ENCODE measurements around the gene PKD1. TPM values are rescaled to one million over a fixed set of nuclear protein-coding genes. Genes with fewer than 3 reads are reported as not detected.

The PKD1 gene
- polyA plus RNA-seq, 1 donor: 82.5 TPM

DNA sequence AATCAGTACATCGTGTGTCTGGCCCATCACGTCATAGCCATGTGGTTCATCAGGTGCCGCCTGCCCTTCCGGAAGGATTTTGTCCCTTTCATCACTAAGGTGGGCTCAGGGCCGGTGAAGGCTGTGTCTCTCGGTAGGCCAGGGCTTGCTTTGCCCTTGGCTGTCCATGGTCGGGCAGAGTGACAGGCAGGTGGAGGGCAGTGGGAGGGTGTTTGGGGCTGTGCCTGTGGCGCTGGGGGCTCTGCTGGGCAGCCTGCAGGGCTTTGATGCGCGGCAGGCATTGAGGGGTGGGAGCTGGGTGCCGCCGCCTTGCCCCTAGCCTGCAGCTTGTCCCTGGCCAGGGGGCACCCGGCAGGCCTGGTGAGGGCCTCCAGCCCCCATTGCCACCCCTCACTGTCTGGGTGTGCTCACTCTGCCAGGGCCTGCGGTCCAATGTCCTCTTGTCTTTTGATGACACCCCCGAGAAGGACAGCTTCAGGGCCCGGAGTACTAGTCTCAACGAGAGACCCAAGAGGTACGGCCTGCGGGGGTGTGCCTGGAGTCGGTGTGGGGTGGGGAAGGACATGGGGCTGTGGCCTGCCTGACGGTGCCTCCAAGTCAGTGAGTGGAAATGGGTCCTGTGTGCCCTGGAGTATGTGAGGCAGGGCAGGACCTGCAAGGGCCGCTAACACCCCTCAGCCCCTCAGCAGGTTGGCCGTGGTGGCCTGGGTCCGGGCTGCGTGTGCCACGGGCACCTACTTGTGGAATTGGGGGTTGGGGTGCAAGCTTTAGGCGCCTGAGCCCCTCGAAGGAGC lies 59.4 kb downstream of the PKD1 start:
- no peak for DNase-seq

DNA sequence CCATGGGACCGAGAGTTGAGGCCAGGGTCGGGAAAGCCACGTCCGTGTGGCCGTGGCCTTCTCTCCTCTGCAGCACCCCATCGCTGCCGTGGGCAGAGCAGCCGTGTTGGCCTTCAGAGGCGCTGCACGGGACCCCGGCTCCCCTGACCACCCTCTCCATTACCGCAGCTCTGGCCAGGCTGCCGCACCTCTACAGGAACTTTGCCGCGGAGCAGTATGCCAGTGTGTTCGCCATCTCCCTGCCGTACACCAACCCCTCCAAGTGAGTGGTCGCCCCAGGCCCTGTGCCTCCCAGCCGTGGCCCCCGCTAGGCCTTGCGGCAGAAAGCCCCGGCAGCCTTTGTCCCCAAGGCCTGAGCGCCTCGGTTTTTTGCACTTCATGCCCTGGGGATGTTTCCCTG lies 60.1 kb downstream of the PKD1 start:
- DNase-seq: no peak

DNA sequence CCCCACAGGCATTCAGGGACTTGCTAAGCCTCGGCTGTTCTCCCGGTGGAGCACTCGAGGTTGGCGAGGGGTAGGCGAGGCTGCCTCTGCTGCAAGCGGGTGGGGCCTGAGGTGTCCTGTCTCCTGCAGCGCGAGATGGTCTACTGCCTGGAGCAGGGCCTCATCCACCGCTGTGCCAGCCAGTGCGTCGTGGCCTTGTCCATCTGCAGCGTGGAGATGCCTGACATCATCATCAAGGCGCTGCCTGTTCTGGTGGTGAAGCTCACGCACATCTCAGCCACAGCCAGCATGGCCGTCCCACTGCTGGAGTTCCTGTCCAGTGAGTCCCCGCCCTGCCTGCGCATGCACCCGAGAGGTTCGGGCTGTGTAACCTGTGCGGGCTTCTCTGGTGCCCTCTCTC lies 61.6 kb downstream of the PKD1 start:
- DNase-seq: no peak

DNA sequence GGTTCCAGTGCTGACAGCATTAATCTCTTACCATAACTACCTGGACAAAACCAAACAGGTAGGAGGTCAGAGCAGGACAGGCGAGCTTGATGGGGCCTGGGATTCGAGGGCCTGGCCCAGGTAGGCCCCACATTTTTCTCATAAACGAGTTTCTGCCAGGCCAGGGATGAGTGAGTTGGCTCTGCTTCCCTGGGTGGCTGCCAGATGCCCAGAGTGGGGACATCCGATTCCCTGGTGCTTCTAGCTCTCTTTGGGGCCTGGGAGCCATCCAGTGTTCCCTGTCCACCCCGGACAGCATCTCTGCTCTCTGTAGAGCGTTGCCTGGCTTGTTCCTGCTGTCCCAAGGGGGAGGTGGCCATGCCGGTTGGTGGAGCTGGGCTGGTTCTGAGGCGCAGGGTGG lies 62.8 kb downstream of the PKD1 start:
- no peak for DNase-seq

DNA sequence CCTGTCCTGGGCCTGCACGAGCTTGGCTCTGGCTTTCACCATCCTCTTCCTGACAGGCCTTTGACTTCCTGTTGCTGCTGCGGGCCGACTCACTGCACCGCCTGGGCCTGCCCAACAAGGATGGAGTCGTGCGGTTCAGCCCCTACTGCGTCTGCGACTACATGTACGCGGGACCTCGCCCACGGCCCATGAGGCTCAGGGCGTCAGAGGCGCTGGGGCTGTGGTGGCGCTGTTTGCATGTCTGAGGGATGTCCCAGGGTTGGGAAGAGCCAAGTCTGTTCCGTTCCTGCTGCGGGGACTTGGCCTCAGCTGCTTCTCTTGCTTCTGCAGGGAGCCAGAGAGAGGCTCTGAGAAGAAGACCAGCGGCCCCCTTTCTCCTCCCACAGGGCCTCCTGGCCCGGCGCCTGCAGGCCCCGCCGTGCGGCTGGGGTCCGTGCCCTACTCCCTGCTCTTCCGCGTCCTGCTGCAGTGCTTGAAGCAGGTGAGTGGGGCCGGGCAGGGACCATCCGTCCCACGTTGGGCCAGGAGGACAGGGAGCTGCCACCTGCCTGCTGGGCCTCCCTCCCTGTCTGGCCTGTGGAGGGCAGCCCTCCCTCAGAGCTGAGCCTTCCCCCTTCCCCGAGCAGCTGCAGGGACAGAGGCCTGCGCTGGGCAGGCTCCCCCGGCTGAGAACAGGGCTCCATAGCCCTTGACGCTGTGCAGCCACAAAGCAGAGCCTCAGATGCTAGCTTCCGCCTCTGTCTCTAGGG lies 64.1 kb downstream of the PKD1 start:
- DNase-seq: no peak

DNA sequence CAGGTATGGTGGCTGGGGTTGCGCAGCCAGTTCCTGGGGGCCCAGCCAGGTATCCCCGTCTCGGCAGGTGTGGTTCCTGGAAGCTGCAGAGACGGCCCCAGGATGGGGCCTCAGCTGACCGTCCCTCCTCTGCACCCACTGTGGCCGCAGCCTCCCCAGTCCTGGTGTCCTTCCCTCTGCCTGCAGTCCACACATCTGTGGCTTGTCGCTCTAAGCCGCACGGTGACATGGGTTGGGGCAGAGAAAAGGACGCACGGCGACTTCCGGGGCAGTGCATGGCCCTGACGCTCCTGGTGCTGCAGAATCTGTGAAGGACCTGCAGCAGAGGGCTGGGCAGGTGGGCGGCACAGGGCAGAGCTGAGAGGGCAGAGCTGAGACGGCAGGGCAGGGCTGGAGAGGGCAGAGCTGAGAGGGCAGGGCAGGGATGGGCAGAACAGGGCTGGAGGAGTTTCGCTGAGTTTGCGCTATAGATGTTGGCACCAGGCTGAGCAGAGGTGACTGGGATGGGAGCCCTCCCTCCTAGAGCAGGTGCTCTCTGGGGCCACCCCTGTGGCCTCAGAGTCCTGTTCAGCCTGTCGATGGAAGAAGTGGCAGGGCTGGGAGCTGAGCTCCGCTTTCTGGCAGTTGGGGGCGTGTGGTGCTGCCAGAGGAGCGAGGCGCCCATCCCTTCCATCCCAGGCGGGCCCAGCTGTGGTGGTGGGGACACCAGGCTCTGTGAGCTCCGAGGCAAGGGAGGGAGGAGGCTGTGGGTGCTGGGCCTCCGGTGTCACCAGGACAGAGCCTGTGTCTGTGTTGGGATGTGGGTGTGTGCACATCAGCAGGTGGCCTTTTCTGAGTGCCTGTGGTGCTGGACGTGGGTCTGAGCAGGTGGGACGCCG lies 64.9 kb downstream of the PKD1 start:
- no peak for DNase-seq

DNA sequence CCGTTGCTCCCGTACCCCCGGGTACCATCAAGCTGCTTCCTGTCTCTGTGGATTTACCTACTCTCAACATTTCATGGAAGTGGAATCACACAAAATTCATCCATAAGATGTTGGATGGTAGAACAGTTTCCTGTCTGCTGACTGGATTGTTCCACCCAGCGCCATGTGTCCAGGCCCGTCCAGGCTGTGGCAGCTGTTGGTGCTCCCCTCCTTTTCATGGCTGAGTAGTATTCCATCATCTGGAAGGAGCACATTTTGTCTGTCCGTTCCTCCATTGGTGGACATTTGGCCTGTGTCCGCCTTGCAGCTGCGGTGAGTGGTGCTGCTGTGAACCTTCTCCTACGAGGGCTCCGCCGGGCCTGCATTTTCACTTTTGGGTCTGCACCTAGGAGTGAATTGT lies 69.6 kb downstream of the PKD1 start:
- DNase-seq: no peak

DNA sequence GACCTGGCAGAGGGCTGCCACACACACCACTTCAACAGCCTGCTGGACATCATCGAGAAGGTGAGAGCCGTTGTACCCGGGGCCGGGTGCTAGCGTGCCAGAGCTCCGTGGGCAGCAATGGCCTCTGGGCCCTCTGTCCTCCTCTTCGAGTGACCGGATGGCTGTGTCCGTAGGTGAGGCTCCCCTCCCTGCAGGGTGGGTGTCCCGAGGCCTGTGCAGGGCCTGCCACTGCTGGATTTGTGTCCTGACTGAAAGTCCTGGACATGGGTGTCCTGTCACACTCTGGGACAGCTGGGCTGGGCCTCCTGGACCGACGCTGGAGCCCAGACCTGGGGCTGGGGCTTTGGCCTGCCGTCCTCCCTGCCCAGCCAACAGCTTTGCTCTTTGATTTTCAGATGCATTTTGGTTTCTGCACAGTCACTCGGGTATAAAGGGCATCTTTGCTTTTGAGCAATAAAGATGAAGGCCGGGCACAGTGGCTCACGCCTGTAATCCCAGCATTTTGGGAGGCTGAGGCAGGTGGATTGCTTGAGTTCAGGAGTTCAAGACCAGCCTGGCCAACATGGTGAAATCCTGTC lies 71.2 kb downstream of the PKD1 start:
- DNase-seq: no peak

DNA sequence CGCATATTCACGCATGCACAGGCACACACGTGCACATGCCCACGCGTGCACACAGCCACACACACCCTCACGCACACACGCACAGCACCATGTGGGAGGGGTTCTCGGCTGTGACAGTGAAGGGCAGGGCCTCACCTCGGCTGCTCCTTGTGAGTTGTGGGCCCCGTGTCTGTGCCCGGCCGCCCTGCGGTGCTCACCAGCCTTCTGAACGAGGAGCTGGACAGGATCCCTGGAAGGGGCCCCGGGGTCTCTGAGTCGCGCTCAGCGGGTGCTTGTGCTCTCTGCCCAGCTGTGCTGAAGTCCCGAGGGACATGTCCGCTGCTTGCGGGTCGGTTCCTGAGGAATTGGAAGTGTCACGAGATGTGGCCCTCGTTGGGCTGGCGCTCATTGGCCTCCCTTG lies 71.8 kb downstream of the PKD1 start:
- no peak for DNase-seq

DNA sequence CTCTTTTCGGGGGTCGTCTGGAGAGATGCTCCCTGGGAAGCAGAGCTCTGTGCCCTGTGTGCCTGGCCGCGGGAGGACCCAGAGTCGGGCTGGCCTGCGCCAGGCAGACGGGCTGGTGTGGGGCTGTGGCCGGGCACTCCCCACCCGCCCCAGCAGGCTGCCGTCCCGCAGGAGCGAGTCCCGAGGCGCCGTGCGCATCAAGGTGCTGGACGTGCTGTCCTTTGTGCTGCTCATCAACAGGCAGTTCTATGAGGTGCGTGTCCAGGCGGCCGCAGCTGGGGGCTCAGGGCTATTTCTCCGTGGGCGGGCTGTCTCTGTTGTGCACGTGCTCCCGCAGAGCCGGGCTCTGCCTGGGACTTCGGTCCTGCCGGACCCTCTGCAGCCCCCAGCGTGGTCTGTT lies 72.9 kb downstream of the PKD1 start:
- no peak for DNase-seq

DNA sequence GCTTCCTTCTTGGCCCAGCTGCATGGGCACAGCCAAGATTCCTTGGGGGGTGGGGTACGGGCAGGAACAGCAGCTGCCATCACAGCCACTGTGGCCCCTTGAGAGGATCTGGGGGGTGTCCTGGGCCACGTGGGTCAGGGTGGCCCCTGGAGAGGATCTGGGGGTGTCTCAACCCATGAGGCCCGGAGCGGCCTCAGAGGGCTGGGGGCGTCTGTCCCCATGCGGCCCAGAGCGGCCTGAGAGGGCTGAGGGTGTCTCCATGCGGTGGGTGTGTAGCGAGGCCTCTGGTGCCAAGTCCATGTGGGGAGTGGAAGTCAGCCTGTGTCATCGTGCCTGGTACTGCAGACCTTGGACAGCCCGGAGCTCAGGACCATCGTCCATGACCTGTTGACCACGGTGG lies 74.2 kb downstream of the PKD1 start:
- DNase-seq: no peak

DNA sequence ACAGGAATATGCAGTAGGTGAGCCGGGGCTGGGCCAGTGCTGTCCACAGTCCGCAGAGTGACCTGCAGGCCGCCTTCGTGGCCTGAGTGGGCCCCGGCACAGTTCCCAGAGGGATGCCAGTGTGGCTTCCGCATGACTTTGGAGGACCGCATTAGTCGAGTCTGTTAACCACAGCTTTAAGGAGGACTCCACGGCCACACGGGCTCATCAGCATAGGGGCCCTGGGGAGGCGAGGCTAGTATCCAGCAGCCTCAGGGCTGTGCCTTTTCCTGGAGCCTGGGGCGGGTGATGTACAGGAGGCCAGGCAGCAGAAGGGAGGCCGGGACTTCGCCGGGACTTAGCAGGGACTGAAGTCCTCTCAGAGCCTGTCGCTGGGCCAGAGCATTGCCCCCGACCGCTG lies 74.7 kb downstream of the PKD1 start:
- DNase-seq: no peak

DNA sequence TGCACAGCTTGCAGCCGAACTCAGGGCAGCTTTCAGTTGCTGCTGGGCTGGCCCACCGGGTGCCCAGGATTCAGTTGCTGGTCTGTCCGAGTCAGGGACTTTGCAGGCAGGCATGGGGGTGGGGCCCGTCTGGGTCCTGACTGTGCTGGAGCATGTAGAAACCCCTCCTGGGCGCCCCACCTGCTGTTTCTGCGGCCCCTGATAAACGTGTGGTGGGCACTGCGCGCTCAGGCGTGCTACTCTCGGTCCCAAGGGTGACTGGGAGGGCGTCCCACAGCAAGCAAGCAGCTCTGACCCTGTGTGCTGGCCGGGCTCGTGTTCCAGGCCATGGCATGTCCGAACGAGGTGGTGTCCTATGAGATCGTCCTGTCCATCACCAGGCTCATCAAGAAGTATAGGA lies 75.4 kb downstream of the PKD1 start:
- no peak for DNase-seq

DNA sequence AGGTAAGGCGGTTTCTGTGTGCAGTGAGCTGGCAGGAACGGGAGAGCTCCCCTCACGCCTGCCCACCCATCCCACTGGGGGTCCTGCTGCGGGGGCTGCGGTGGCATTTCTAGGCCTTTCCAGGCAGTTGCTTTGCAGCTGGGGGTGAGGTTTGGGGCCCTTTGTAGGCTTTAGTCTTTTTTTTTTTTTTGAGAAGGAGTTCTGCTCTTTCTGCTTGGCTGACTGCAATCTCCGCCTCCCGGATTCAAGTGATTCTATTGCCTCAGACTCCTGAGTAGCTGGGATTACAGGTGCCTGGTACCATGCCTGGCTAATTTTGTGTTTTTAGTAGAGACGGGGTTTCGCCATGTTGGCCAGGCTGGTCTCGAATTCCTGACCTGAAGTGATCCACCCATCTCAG lies 76.8 kb downstream of the PKD1 start:
- DNase-seq: no peak

DNA sequence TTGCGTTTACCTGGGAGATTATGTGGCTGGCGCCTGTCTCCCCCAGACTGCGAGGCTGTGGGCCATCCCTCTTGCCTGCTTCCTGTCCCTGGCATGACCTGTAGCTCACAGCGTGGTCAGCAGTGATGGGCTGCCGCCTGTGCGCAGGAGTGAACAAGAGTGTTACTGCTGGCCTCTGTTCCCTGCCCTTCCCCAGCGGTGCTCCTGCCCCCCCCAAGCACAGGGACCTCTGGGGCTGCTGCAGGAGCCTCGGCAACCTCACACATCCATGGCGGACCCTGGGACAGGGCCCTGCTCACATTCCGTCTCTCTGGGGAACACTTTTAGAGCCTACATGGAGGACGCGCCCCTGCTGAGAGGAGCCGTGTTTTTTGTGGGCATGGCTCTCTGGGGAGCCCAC lies 77.3 kb downstream of the PKD1 start:
- no peak for DNase-seq

DNA sequence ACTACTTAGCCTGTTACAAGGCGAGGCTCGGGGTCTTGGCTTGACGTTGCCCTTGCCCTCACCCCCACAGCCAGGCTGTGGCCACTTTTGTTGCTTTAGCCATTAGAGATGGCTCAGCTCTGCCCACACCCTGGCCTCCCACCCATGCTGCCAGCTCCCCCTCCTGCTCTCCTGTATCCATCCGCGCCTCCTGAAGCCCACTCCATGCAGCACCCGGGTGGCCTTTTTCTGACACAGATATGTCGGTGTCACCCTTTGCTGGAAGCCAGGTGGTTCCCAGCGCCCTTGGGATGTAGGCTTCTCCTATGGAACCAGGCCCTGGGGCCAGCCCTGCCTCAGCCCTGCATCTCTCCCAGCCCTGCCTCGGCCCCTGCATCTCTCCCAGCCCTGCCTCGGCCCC lies 78.3 kb downstream of the PKD1 start:
- DNase-seq: no peak

DNA sequence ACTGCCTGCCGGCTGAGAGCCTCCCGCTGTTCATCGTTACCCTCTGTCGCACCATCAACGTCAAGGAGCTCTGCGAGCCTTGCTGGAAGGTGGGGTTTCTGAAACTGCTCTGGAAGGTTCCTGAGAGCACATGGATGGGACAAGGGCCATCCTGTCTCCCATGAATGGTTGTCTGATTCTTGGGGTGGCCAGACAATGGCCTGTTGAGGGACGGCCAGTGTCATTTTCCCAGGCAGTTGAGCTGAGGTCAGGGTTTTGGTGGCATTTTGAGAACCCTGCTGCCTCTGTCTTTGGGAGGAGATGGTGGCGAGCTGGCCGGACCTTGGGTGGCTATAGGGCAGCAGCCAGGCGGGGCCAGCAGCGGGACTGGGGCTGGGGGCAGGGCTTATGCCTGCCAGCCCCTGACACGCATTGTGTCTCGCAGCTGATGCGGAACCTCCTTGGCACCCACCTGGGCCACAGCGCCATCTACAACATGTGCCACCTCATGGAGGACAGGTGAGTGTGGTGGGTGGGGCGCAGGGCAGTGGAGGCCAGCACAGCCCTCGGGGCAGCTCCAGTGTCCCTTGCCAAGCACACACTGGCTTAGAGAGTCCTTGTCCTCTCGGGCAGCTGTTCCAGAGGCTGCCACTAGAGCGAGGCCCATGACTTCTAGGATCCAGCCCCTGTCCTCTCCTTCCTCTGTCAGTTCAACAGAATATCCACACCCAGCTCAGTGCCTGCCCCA lies 78.9 kb downstream of the PKD1 start:
- no peak for DNase-seq

DNA sequence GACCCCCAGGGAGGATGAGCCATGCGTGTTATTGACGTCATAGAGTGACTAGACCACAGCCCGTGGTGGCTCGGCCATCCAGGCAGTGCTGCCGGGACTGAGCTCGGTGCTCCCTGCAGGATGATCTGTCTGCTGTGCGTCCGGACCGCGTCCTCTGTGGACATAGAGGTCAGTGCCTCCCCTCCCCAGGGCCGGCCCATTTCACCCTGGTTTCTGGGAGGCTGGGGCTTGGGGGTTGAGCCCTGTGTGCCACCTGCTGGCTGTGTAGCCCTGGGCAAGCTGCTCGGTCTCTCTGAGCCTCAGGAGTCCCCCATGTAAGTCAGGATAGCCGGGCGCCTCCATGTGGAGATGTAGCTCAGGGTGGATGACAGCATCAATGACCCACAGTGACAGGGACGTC lies 79.6 kb downstream of the PKD1 start:
- DNase-seq: no peak

DNA sequence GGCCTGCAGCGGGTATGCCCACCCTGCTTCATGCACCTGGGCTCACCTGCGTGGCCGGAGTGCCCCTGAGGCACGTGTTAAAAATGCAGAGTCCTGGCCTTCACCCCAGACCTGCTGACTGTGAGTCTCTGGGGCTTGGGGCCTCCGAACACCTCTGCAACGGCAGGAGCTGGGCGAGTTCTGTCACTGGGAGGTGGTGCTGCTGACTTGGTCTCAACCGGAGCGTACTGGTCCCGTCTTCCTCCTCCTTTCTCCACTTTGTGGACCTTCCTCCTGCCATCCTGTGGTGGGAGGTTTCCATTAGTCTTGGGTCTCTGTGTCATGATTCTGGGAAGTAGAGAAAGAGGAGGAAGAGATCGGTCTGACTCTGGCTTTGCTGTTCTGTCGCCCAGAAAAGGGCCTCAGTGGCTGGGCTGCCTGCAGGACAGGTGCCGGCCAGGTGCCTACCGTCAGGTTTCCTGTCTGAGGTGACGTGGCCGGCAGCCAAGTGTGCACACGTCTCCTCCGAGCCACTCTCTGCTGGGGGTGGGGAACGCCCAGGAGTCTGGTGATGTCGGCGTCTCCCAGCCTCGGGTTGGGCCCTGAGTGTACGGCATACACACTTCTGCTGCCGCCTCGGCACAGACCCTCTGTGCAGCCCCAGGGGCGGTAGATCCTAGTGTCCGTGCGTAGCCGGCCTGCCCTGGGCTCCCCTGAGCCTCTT lies 81.0 kb downstream of the PKD1 start:
- no peak for DNase-seq

DNA sequence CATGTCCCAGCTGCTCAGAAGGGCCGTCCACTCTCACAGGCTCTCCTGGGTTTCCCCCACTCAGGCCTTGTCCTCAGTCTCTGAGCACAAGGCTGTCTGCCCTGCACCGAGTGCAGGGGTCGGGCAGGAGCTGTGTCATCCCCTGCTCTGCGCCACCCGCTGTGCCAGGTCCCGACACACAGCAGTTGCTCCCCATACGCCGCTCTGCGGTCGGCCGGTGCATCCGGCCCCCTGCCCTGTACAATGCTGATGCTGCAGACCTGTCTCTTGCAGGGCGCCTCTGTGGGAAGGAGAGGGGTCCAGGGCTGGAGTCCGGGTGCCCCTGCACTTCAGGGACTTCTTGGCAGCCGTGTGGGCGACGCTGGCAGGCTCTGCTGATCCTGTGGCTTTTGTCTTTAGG lies 81.8 kb downstream of the PKD1 start:
- DNase-seq: no peak

DNA sequence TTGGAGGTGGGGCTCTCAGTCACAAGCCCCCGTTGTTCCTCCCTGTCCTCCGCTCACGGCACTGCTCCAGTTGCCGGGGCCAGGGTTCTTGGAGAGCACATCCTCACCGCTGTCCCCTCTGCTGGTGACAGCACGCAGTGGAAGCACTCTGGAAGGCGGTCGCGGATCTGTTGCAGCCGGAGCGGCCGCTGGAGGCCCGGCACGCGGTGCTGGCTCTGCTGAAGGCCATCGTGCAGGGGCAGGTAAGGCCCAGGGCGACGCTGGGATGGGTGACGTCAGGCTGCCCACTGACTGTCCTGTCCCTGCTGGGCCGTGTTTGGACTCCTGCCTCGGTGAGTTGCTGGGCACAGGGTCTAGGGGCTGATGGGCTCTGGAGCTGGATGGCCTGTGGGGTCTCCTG lies 82.5 kb downstream of the PKD1 start:
- DNase-seq: no peak

All from left kidney (tissue), 2 donors.